GM23248 (cell line): ENCODE measurements around the gene SLC44A5.

Experiments
- EZH2 ChIP-seq: fragments of 200-600 bp; sonication (generic); IDR thresholded peaks from 2 replicates; pipeline ENCODE4 v1.6.1; 2018; ENCODE audit warnings: antibody characterized with exemption, mild to moderate bottlenecking; ENCODE audit not compliant: insufficient read depth, poor library complexity, severe bottlenecking
- EZH2phosphoT487 ChIP-seq: fragments of 200-600 bp; sonication (generic); IDR thresholded peaks from 2 replicates; pipeline ENCODE4 v1.6.1; 2018; ENCODE audit warnings: antibody characterized with exemption, moderate library complexity, mild to moderate bottlenecking, low read depth; ENCODE audit not compliant: insufficient read depth

- TF ChIP-seq EZH2 (no peak), EZH2phosphoT487 (no peak)
Measured at GRCh38 chr1:75308365-75308764, 302.5 kb downstream of the SLC44A5 start.
